Measurements from ENCODE around the gene NNT. TPM values are rescaled to one million over a fixed set of nuclear protein-coding genes. Genes with fewer than 3 reads are reported as not detected.

Gene NNT
- total and polyA plus RNA-seq, 2 of the 13 experiments (the other 11 are each of a cell fraction or from before 2014, with no cell fraction given), result 21.1 to 58.0 TPM

DNA sequence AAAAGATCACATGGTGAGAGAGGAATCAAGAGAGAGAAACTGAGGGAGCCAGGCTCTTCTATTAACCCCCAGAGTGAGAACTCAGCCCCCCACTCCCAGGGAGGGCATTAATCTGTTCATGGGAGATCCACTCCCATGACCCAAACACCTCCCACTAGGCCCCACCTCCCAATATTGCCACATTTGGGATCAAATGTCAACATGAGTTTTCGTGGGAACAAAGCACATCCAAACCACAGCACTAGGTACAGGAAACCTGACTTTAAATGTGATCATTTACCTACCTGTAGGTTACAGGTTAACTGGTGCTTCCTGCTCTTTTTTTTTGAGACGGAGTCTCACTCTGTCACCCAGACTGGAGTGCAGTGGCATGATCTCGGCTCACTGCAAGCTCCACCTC is 16.9 kb downstream of the NNT start:
- in situ Hi-C loops (cut with HindIII; ENCODE audit: extremely low pct_ligation_motif_present, low pct_unique_long_range_greater_than_20kb) (no loop called here), intact Hi-C loops (cut with micrococcal nuclease; ENCODE audit: unreplicated experiment) (no loop called here)
- no peaks in the 10 kb centered on the region for H4K20me1 ChIP-seq (ENCODE audit: insufficient read depth, low read length)
- no peaks in the 10 kb centered on the region for H3K27me3 ChIP-seq (ENCODE audit: control insufficient read depth in 1 of 2, insufficient read depth in 2 of 2, low read length in 2 of 2)
- 92% methylated on average over 3 of the region's 3 CpGs for WGBS (ENCODE audit: low lambda C conversion rate)
- no peak overlapping the region for H2AFZ ChIP-seq (ENCODE audit: low read length)
- H3K4me3 ChIP-seq (replicated peaks in 1 of 3; ENCODE audit: insufficient read depth in 1 of 3, low read depth in 2 of 3, low read length in 3 of 3), result no peak overlapping the region
- no TSS peak for BruUV-seq (replicated peaks)
- H3K4me2 ChIP-seq (ENCODE audit: low read depth, low read length), result no peak overlapping the region
- no peaks in the 10 kb centered on the region for H3K9me3 ChIP-seq (ENCODE audit: low read length)
- CTCF ChIA-PET (ENCODE audit: low intra/inter-chr PET ratio, low total read pairs), result no interaction called here
- FAIRE-seq, result no peak
- no peaks in the 10 kb centered on the region for H3K79me2 ChIP-seq (ENCODE audit: insufficient read depth, low read length)
- H3K36me3 ChIP-seq (replicated peaks in 1 of 2; ENCODE audit: control insufficient read depth in 1 of 2, insufficient read depth in 2 of 2, low read length in 2 of 2), result peaks cover 0 to 3% of the 10 kb centered on the region in 2 experiments; a peak in 2 of 5 replicates
- no peak overlapping the region for H3K9ac ChIP-seq (ENCODE audit: insufficient read depth, low read depth, low read length)
- ATAC-seq, result no peak
- TF ChIP-seq ZEB1 (IDR thresholded peaks at IDR 0.05; ENCODE audit: insufficient replicate concordance, low read depth) (no peak), NFE2L2 (IDR thresholded peaks at IDR 0.05; ENCODE audit: low read length) (no peak), SETDB1 (CRISPR knock-in tag; IDR thresholded peaks at IDR 0.05; ENCODE audit: borderline replicate concordance) (no peak), ZNF121 (CRISPR knock-in tag; IDR thresholded peaks at IDR 0.05) (no peak), NR2C2 (CRISPR knock-in tag; IDR thresholded peaks at IDR 0.05; ENCODE audit: borderline replicate concordance) (no peak), ZNF383 (CRISPR knock-in tag; IDR thresholded peaks at IDR 0.05; ENCODE audit: borderline replicate concordance) (no peak), RFXANK (CRISPR knock-in tag; IDR thresholded peaks at IDR 0.05) (no peak), NR2F2 (IDR thresholded peaks at IDR 0.05; ENCODE audit: borderline replicate concordance, low read depth) (no peak), SNAI1 (CRISPR knock-in tag; IDR thresholded peaks at IDR 0.05; ENCODE audit: borderline replicate concordance) (no peak), MYC (CRISPR knock-in tag; IDR thresholded peaks at IDR 0.05; ENCODE audit: borderline replicate concordance) (no peak), ARNTL (CRISPR knock-in tag; IDR thresholded peaks at IDR 0.05) (no peak), ZSCAN9 (CRISPR knock-in tag; IDR thresholded peaks at IDR 0.05; ENCODE audit: borderline replicate concordance) (no peak)
- TF ChIP-seq, protein P1, sequence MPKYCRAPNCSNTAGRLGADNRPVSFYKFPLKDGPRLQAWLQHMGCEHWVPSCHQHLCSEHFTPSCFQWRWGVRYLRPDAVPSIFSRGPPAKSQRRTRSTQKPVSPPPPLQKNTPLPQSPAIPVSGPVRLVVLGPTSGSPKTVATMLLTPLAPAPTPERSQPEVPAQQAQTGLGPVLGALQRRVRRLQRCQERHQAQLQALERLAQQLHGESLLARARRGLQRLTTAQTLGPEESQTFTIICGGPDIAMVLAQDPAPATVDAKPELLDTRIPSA (CRISPR knock-in tag; IDR thresholded peaks at IDR 0.05; ENCODE audit: borderline replicate concordance), result no peak
- TF ChIP-seq, protein P2, sequence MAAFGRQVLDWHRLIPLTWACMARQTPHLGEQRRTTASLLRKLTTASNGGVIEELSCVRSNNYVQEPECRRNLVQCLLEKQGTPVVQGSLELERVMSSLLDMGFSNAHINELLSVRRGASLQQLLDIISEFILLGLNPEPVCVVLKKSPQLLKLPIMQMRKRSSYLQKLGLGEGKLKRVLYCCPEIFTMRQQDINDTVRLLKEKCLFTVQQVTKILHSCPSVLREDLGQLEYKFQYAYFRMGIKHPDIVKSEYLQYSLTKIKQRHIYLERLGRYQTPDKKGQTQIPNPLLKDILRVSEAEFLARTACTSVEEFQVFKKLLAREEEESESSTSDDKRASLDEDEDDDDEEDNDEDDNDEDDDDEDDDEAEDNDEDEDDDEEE (CRISPR knock-in tag; IDR thresholded peaks at IDR 0.05), result no peak
- POLR2A ChIA-PET, result no interaction called here
- no peak overlapping the region for H3K27ac ChIP-seq (ENCODE audit: extremely low read length, insufficient read depth, low read length)
- H3K4me1 ChIP-seq (ENCODE audit: insufficient read depth, low read length), result peaks cover 11% of the 10 kb centered on the region
- DNase-seq (ENCODE audit: low spot score), result no peak

Data from HepG2 (cell line).